Activated T-helper 1 cell treated with anti-CD3 and anti-CD28 coated beads, Interleukin-12 subunit alpha, Interleukin-12 subunit beta, Interleukin-2, Interleukin-4 antibody, amounts not matched to agents 30 ng/mL and 10 ng/mL and 1 ng/mL, durations not matched to agents 14 hours and 24 hours and 36 hours (primary cell): ENCODE data around the gene KCTD4. TPM values are rescaled to one million over a fixed set of nuclear protein-coding genes. Genes with fewer than 3 reads are reported as not detected.

Source experiments
- DNase-seq: peaks from one replicate; pipeline ENCODE4 v3.0.0; 2021; ENCODE audit warnings: low spot score
- H3K27ac Mint-ChIP-seq: one replicate; pipeline ENCODE4 v1.8.0; 2021; ENCODE audit warnings: mild to moderate bottlenecking, mixed read lengths
- H3K27me3 Mint-ChIP-seq: one replicate; pipeline ENCODE4 v1.8.0; 2022; ENCODE audit warnings: mild to moderate bottlenecking, moderate library complexity, mixed read lengths; ENCODE audit not compliant: insufficient read depth
- H3K36me3 Mint-ChIP-seq: one replicate; pipeline ENCODE4 v1.8.0; 2021; ENCODE audit warnings: low read depth, mixed read lengths
- H3K4me1 Mint-ChIP-seq: one replicate; pipeline ENCODE4 v1.8.0; 2021; ENCODE audit warnings: low read depth, mixed read lengths
- H3K4me3 Mint-ChIP-seq: one replicate; pipeline ENCODE4 v1.8.0; 2021; ENCODE audit warnings: mild to moderate bottlenecking, moderate library complexity, mixed read lengths
- H3K9me3 Mint-ChIP-seq: one replicate; pipeline ENCODE4 v1.8.0; 2021; ENCODE audit warnings: mixed read lengths
- intact Hi-C: fragments of 100-400 bp; cut with micrococcal nuclease; formaldehyde crosslinking; loops from one replicate; pipeline ENCODE4 v1.15.1; 2024
- total RNA-seq: library from RNA; stranded (reverse); gene quantifications from 2 replicates; pipeline ENCODE4 v1.2.3, GENCODE V29; 2022

Gene KCTD4
- total RNA-seq, 1 donor from 2014 or later, result not detected

DNA sequence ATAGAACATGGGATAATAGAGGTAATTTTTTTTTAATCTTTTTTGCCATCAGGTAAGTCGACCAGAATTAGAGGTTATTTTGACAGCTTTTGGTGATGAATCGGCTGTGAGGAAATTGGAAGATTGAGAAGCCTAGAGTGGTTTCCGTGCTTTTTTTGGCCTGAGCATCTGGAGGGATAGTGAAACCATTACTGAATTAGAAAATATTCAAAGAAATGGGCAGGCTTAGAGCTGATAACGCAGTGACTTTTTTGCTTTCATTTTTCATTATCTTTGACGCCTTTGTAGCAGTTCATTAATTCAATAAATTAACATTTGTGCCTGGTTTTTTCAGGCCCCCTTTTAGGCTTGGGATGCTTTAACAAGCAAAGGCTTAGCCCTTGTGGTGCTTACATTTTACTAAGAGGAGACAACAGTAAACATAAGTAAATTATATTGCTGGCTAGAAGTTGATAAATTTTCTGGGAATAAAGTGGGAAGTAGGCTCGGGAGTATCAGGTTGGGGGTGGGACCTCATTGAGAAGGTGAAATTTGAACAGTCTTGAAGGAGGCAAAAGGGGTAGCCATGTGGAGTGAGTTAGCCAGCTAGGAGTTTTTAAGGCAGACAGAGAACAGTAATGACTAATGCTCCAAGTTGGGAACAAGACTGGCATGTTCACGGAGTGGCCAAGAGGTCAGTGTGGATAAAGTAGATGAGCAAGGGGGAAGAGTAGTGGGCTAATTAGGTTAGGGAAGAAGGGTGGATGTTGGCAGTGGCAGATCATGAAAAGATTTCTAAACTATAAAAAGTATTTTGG lies 44.1 kb downstream of the KCTD4 start:
- Mint-ChIP-seq H3K9me3 (peaks cover 11% of the 10 kb centered on the region), H3K4me3 (no peak overlapping the region), H3K27me3 (no peaks in the 10 kb centered on the region), H3K27ac (no peak overlapping the region), H3K36me3 (peaks cover 47% of the 10 kb centered on the region), H3K4me1 (peaks cover 9% of the 10 kb centered on the region)
- intact Hi-C loops, result no loop called here
- DNase-seq, result no peak

DNA sequence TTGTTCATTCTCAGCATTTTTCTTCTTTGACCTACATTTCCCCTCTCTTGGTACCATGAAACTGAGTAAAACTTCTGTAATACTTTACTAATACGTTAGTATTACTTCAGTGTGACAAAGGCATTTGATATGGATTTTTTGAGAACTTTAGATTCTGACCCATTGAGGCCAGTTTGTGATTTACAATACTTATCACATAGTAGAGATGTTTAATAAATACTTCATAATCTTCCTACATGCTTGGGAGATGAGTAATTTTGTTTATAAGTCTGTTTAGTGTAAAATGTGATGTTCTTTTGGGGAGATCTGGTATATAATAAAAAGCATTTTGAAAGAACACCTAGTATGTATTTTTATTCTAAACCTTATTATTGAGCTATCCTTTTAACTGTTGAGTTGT lies 50.9 kb downstream of the KCTD4 start:
- no peak for DNase-seq
- Mint-ChIP-seq H3K4me3 (no peak overlapping the region), H3K4me1 (peaks cover 10% of the 10 kb centered on the region), H3K9me3 (no peaks in the 10 kb centered on the region), H3K27ac (no peak overlapping the region), H3K36me3 (peaks cover 17% of the 10 kb centered on the region), H3K27me3 (no peaks in the 10 kb centered on the region)
- intact Hi-C loops, result no loop called here

DNA sequence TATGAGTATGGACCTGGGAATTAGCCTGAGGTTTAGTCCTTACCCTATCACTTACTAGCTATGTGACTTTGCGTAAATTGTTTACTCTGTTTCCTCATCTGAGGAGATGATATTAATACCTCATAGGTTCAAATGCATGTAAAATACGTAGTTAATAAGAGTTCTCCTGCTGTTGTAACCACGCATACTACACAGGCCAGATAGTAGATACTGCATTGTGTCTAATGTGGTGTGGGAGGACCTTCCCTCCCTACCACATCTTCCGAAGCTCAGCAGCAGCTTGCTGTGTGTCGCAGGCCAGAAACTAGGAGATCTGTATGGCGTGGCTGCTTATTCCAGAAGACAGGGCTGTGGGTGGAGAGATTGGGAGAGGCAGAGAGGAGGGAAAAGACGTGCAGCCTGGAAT lies 57.5 kb downstream of the KCTD4 start:
- H3K27me3 Mint-ChIP-seq, result no peaks in the 10 kb centered on the region
- H3K27ac Mint-ChIP-seq, result no peak overlapping the region
- no peaks in the 10 kb centered on the region for H3K9me3 Mint-ChIP-seq
- H3K4me3 Mint-ChIP-seq, result no peak overlapping the region
- peaks cover 16% of the 10 kb centered on the region for H3K36me3 Mint-ChIP-seq
- DNase-seq, result no peak
- intact Hi-C loops, result no loop called here
- peaks cover 10% of the 10 kb centered on the region for H3K4me1 Mint-ChIP-seq

Other genes starting within 250 kb of the KCTD4 start
- gene NUFIP1, start 211.6 kb downstream of the KCTD4 start, total RNA-seq, result 12.2 and 13.5 TPM in 2 replicates
- 29.8 and 33.5 TPM in 2 replicates for gene GPALPP1, start 211.5 kb downstream of the KCTD4 start, total RNA-seq
- 30.1 and 30.8 TPM in 2 replicates for gene GTF2F2, start 80.5 kb downstream of the KCTD4 start, total RNA-seq
- gene TPT1, start 140.1 kb upstream of the KCTD4 start, total RNA-seq, result 2,353 and 2,360 TPM in 2 replicates
- gene SLC25A30, start 217.3 kb upstream of the KCTD4 start, total RNA-seq, result 16.0 and 16.3 TPM in 2 replicates